ENCODE data around the gene LRRC15.

GRCh38 chr3:194322678-194323211 lies 46.8 kb downstream of the LRRC15 start:
- TF ChIP-seq, protein P1, sequence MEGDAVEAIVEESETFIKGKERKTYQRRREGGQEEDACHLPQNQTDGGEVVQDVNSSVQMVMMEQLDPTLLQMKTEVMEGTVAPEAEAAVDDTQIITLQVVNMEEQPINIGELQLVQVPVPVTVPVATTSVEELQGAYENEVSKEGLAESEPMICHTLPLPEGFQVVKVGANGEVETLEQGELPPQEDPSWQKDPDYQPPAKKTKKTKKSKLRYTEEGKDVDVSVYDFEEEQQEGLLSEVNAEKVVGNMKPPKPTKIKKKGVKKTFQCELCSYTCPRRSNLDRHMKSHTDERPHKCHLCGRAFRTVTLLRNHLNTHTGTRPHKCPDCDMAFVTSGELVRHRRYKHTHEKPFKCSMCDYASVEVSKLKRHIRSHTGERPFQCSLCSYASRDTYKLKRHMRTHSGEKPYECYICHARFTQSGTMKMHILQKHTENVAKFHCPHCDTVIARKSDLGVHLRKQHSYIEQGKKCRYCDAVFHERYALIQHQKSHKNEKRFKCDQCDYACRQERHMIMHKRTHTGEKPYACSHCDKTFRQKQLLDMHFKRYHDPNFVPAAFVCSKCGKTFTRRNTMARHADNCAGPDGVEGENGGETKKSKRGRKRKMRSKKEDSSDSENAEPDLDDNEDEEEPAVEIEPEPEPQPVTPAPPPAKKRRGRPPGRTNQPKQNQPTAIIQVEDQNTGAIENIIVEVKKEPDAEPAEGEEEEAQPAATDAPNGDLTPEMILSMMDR (IDR thresholded peaks at IDR 0.05) = no peak
- no peak for TF ChIP-seq REST (IDR thresholded peaks at IDR 0.05; ENCODE audit: insufficient read depth in 1 of 2, low read depth in 2 of 2, low read length in 1 of 2)
